Astrocyte (in vitro differentiated cells and primary cell): ENCODE results near the gene TCP1.

ENCODE experiments used
- CTCF ChIP-seq: IDR thresholded peaks from 2 replicates; pipeline ENCODE4 v1.5.1; 2011; ENCODE audit warnings: low read depth, mild to moderate bottlenecking, inconsistent platforms, low read length, moderate library complexity; ENCODE audit not compliant: insufficient read depth
- EZH2 ChIP-seq: IDR thresholded peaks from 2 replicates; pipeline ENCODE4 v1.6.1; 2012; ENCODE audit warnings: mild to moderate bottlenecking, low read length, inconsistent platforms; ENCODE audit not compliant: insufficient read depth

GRCh38 chr6:159819098-159819497, 29.7 kb upstream of the TCP1 start:
- TF ChIP-seq CTCF (no peak), EZH2 (no peak)
